ENCODE measurements around the gene R3HDM1. TPM values are rescaled to one million over a fixed set of nuclear protein-coding genes. Genes with fewer than 3 reads are reported as not detected.

Gene R3HDM1
- total RNA-seq, 1 donor from 2014 or later: 60.4 TPM

- TF ChIP-seq CTCF (IDR thresholded peaks at IDR 0.05; ENCODE audit: unreplicated experiment): no peak
- Mint-ChIP-seq H3K4me1 (ENCODE audit: low read depth) (peaks cover 13% of the 10 kb centered on the region), H3K27me3 (no peaks in the 10 kb centered on the region), H3K27ac (peak overlapping the region; percentile 100), H3K36me3 (ENCODE audit: insufficient read depth) (peaks cover 8% of the 10 kb centered on the region), H3K4me3 (ENCODE audit: low read depth) (no peak overlapping the region), H3K9me3 (ENCODE audit: low read depth) (no peaks in the 10 kb centered on the region)
- DNase-seq (ENCODE audit: low spot score, unreplicated experiment): no peak
Observed at GRCh38 chr2:135741043-135741394, 209.7 kb downstream of the R3HDM1 start.

DNA sequence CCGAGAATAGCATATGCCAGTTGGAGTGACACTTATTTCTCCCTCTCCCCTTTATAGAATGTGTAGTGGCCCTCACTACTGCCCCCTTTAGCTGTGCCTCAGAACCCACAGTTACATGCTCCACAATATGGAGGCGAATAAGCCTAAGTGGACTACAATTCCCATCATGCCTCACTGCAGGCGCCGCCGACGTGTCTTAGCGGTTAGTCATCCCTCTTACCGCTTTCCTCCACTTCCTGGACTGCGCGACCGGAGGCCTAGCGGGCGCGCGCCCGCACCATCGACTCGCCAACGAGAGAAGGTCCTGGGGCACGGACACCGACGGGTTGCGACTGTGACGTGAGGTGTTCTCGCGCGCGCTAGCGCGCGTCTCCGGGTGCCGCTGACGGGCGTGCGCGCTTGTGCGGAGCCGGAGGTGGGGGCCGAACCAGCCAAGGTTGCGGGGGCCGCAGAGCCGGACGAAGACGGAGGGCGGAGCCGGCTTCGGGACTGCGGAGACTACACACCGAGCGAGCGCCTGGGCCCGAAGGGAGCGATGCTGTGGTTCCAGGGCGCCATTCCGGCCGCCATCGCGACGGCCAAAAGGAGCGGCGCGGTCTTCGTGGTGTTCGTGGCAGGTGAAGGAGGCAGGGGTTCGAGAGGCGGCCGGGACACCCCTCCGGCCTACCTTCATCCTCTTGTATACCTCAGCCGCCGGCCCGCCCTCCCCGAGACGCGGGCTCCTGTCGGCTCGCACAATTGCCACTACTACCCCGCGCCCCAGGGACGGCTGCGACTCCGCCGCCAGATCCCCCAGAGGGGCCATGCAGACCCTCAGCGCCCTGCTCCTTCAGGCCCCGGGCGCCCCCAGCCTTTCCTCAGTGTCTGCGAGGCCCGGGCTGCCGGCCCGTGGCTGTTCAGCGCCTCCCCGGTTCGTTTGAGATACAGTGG, 210.4 kb downstream of the R3HDM1 start, which contains the start of gene UBXN4:
TSS of gene UBXN4 (plus strand) at position 461 of the 930 bp plus-strand sequence. CDS start at position 536, 75 bp downstream.
- peak; percentile 90 for DNase-seq (ENCODE audit: low spot score, unreplicated experiment)
- peak within 1 kb of the TSS; percentile 94 for H3K4me3 Mint-ChIP-seq (ENCODE audit: low read depth)
- H3K36me3 Mint-ChIP-seq (ENCODE audit: insufficient read depth): peaks cover 11% of the 10 kb centered on the region
- peaks cover 15% of the 10 kb centered on the region for H3K4me1 Mint-ChIP-seq (ENCODE audit: low read depth)
- TF ChIP-seq CTCF (IDR thresholded peaks at IDR 0.05; ENCODE audit: unreplicated experiment): peak; percentile 67
- H3K27me3 Mint-ChIP-seq: no peaks in the 10 kb centered on the region
- peak within 1 kb of the TSS; percentile 100 for H3K27ac Mint-ChIP-seq
- no peaks in the 10 kb centered on the region for H3K9me3 Mint-ChIP-seq (ENCODE audit: low read depth)

DNA sequence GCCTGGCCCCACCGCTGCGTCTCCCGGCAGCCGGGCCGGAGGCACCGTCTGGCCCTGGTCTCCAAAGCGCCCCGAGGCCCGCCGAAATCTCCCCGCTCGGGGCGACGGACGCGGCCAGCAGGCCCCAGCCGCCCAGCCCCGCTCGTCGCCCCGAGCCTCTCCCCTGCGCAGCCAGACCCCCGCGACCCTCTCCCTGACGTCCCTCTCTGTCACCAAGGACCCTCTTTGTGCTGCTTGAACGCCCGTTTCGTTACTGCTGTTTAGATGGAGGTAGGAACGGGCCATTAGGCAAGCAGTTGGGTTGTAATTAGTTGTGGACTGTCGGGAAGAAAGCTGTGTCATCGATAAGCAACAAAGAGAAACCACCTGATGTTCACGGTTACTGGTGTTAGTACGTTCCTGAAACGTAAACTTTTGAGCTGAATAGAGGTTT, 211.1 kb downstream of the R3HDM1 start:
- Mint-ChIP-seq H3K4me3 (ENCODE audit: low read depth) (peak overlapping the region; percentile 94), H3K4me1 (ENCODE audit: low read depth) (peaks cover 15% of the 10 kb centered on the region), H3K36me3 (ENCODE audit: insufficient read depth) (peaks cover 13% of the 10 kb centered on the region), H3K9me3 (ENCODE audit: low read depth) (no peaks in the 10 kb centered on the region), H3K27ac (peak overlapping the region; percentile 100), H3K27me3 (no peaks in the 10 kb centered on the region)
- peak; percentile 35 for DNase-seq (ENCODE audit: low spot score, unreplicated experiment)
- TF ChIP-seq CTCF (IDR thresholded peaks at IDR 0.05; ENCODE audit: unreplicated experiment): no peak

DNA sequence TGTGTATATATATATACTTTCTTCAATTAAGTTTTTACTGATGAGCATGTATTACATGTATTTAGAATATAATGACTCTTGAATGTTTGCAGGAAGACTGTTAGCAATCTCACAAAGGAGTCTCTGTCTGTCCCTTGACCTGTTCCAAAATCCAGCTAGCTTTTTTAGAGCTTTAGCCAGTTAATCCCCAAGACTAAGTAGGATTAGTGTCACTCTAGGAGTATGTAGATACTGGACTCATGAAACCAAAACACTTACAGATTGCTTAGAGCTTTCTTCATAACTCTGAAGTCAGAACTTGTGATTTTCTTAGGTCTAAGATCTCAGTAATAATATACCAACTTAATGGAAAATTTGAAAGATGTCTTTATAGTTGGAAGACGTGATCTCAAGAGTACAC, 212.6 kb downstream of the R3HDM1 start:
- Mint-ChIP-seq H3K4me1 (ENCODE audit: low read depth) (peaks cover 15% of the 10 kb centered on the region), H3K27ac (peak overlapping the region; percentile 83)

More for the DNA sequence above, 212.6 kb downstream of the R3HDM1 start:
- Mint-ChIP-seq H3K9me3 (ENCODE audit: low read depth) (no peaks in the 10 kb centered on the region), H3K27me3 (no peaks in the 10 kb centered on the region), H3K36me3 (ENCODE audit: insufficient read depth) (peaks cover 16% of the 10 kb centered on the region), H3K4me3 (ENCODE audit: low read depth) (peak overlapping the region; percentile 64)
- TF ChIP-seq CTCF (IDR thresholded peaks at IDR 0.05; ENCODE audit: unreplicated experiment): no peak
- DNase-seq (ENCODE audit: low spot score, unreplicated experiment): no peak
